ENCODE measurements around the gene AGBL4. TPM values are rescaled to one million over a fixed set of nuclear protein-coding genes. Genes with fewer than 3 reads are reported as not detected.

AGBL4 gene
- total RNA-seq, 4 donors from 2014 or later = 0.13 TPM; not detected in 3

GRCh38 chr1:48695161-48695560, 1328.6 kb downstream of the AGBL4 start:
- Histone ChIP-seq H3K4me1 (no peaks in the 10 kb centered on the region), H3K4me3 (no peak overlapping the region), H3K27ac (replicated peaks in 1 of 4) (no peak overlapping the region), H3K9me3 (no peaks in the 10 kb centered on the region), H3K27me3 (peaks cover 0 to 8% (median 0%) of the 10 kb centered on the region in 4 donors), H3K36me3 (no peaks in the 10 kb centered on the region)
- no peak for DNase-seq (ENCODE audit: extremely low spot score)
- intact Hi-C loops (cut with DNase I) = loop anchor here (5.0 kb wide), 2 partner anchors 123 to 143 kb away; no protein-coding TSS in a partner anchor
- 80% methylated on average over 2 of the region's 2 CpGs for WGBS
- TF ChIP-seq POLR2A (IDR thresholded peaks at IDR 0.05; ENCODE audit: low read depth) (no peak), EP300 (IDR thresholded peaks at IDR 0.05) (no peak), POLR2AphosphoS5 (IDR thresholded peaks at IDR 0.05) (no peak)
- TF ChIP-seq, protein P1, sequence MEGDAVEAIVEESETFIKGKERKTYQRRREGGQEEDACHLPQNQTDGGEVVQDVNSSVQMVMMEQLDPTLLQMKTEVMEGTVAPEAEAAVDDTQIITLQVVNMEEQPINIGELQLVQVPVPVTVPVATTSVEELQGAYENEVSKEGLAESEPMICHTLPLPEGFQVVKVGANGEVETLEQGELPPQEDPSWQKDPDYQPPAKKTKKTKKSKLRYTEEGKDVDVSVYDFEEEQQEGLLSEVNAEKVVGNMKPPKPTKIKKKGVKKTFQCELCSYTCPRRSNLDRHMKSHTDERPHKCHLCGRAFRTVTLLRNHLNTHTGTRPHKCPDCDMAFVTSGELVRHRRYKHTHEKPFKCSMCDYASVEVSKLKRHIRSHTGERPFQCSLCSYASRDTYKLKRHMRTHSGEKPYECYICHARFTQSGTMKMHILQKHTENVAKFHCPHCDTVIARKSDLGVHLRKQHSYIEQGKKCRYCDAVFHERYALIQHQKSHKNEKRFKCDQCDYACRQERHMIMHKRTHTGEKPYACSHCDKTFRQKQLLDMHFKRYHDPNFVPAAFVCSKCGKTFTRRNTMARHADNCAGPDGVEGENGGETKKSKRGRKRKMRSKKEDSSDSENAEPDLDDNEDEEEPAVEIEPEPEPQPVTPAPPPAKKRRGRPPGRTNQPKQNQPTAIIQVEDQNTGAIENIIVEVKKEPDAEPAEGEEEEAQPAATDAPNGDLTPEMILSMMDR (IDR thresholded peaks at IDR 0.05) = no peak

DNA sequence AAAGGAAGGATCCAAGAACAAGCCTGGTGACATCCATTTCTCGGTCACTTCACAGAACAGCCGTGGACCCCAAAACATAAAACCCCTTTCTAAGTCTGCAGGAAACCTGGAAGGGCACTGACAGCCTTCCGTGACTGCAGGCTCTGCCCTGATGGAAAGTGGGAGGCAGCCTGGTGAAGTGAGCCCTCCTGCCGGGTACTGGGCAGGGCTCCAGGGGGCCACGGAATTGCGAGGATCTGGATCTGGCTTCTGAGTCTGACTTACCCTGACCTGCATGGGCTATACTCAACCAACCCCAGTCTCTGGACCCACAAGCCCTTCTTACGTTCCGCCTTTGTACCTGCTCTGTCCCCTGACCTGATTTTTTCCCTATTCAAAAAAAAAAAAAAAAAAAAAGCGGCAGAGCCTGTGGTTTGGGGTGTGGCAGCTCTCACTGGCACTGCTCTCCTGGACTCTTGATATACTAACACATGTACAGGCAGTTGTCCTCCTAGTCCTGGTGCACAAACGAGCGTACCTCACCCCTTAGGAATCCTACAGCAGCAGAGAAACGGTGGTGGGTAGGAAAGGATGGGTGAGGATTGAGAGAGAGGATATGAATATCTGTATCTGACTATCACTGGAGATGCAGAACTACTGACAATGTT, 1330.0 kb downstream of the AGBL4 start:
- H3K9me3 ChIP-seq = no peaks in the 10 kb centered on the region
- TF ChIP-seq POLR2AphosphoS5 (IDR thresholded peaks at IDR 0.05) (no peak), POLR2A (IDR thresholded peaks at IDR 0.05; ENCODE audit: low read depth) (no peak), EP300 (IDR thresholded peaks at IDR 0.05) (no peak)
- TF ChIP-seq, protein P1 (IDR thresholded peaks at IDR 0.05) = no peak
- no peak overlapping the region for H3K4me3 ChIP-seq
- DNase-seq (ENCODE audit: extremely low spot score) = no peak
- no peaks in the 10 kb centered on the region for H3K4me1 ChIP-seq
- H3K27me3 ChIP-seq = peaks cover 0 to 8% (median 0%) of the 10 kb centered on the region in 4 donors
- H3K27ac ChIP-seq (replicated peaks in 1 of 4) = no peak overlapping the region
- 79% methylated on average over 12 of the region's 12 CpGs for WGBS
- intact Hi-C loops (cut with DNase I) = no loop called here
- no peaks in the 10 kb centered on the region for H3K36me3 ChIP-seq

DNA sequence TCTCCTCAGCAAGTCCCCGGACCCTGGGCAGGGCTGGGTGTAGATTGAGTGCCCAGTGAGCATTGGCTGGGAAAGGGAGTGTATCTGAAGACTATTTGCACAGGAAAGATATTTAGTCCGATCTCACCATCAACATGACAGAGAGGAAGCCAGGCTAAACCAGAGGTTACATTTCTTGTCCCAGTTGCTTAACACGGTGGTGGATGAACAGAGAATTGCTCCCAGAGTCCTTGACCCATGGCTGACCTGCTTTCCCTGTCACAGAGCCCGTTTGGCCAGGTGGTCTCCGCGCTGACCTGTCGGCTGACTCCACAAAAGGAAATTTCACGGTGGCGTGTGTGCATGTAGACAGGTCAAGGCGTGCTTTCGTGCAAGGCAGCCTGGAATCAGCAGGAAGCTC, 1330.6 kb downstream of the AGBL4 start:
- no peak for TF ChIP-seq EP300 (IDR thresholded peaks at IDR 0.05)
- TF ChIP-seq, protein P1 (IDR thresholded peaks at IDR 0.05) = no peak
- no peak overlapping the region for H3K27ac ChIP-seq (replicated peaks in 1 of 4)
- H3K36me3 ChIP-seq = no peaks in the 10 kb centered on the region
- WGBS = 86% methylated on average over 6 of the region's 11 CpGs
- H3K27me3 ChIP-seq = peaks cover 0 to 8% (median 0%) of the 10 kb centered on the region in 4 donors
- no peaks in the 10 kb centered on the region for H3K9me3 ChIP-seq
- no peak for DNase-seq (ENCODE audit: extremely low spot score)
- no peaks in the 10 kb centered on the region for H3K4me1 ChIP-seq
- H3K4me3 ChIP-seq = no peak overlapping the region
- intact Hi-C loops (cut with DNase I) = no loop called here

DNA sequence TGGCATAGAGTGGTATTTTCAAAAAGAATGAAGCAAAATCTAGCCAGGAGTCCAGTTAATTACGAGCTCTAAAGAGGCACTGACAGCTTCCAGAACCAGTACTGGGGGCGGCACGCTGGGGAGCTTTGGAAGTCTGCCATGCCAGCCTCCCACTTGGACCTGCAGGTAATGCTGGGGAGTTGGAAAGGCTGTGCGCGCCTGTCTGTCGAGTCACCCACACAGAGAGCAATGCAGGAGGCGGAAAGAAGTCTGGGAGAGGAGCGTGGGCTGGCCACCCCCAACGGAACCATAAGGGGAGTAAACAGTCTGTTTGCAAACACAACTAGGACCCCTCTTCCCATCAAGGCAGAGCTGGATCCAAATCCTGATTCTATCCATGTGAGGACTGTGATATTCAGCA, 1331.5 kb downstream of the AGBL4 start:
- Histone ChIP-seq H3K9me3 (no peaks in the 10 kb centered on the region), H3K4me1 (no peaks in the 10 kb centered on the region), H3K27ac (replicated peaks in 1 of 4) (no peak overlapping the region), H3K27me3 (peaks cover 0 to 8% (median 0%) of the 10 kb centered on the region in 4 donors), H3K4me3 (no peak overlapping the region), H3K36me3 (no peaks in the 10 kb centered on the region)
- no peak for TF ChIP-seq EP300 (IDR thresholded peaks at IDR 0.05)
- TF ChIP-seq POLR2AphosphoS5 (IDR thresholded peaks at IDR 0.05) = no peak
- TF ChIP-seq POLR2A (IDR thresholded peaks at IDR 0.05; ENCODE audit: low read depth) = no peak
- TF ChIP-seq, protein P1 (IDR thresholded peaks at IDR 0.05) = no peak
- intact Hi-C loops (cut with DNase I) = no loop called here
- WGBS = 89% methylated on average over 4 of the region's 9 CpGs
- no peak for DNase-seq (ENCODE audit: extremely low spot score)
